Measurements from ENCODE around the gene KIF26B. TPM values are rescaled to one million over a fixed set of nuclear protein-coding genes. Genes with fewer than 3 reads are reported as not detected.
"Not testable (repeated sequence)": the region's sequence is repeated elsewhere in the genome, so short reads cannot be mapped to it uniquely, and the experiment has no call there.

Gene KIF26B
- total RNA-seq, 3 donors from 2014 or later, result 0.14 to 3.2 (median 0.39) TPM

- Histone ChIP-seq H3K4me1 (ENCODE audit: low read depth) (no peaks in the 10 kb centered on the region), H3K9me3 (no peaks in the 10 kb centered on the region), H3K4me3 (no peak overlapping the region), H3K36me3 (ENCODE audit: low read depth) (no peaks in the 10 kb centered on the region)
- ATAC-seq (no peak), DNase-seq (no peak)
- TF ChIP-seq, protein P1, sequence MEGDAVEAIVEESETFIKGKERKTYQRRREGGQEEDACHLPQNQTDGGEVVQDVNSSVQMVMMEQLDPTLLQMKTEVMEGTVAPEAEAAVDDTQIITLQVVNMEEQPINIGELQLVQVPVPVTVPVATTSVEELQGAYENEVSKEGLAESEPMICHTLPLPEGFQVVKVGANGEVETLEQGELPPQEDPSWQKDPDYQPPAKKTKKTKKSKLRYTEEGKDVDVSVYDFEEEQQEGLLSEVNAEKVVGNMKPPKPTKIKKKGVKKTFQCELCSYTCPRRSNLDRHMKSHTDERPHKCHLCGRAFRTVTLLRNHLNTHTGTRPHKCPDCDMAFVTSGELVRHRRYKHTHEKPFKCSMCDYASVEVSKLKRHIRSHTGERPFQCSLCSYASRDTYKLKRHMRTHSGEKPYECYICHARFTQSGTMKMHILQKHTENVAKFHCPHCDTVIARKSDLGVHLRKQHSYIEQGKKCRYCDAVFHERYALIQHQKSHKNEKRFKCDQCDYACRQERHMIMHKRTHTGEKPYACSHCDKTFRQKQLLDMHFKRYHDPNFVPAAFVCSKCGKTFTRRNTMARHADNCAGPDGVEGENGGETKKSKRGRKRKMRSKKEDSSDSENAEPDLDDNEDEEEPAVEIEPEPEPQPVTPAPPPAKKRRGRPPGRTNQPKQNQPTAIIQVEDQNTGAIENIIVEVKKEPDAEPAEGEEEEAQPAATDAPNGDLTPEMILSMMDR (IDR thresholded peaks at IDR 0.05), result no peak
- intact Hi-C loops (cut with DNase I, micrococcal nuclease), result no loop called here
These were observed 164.3 kb downstream of the KIF26B start for GRCh38 chr1:245319094-245319493.

GRCh38 chr1:245322673-245323072, 167.9 kb downstream of the KIF26B start:
- H3K36me3 ChIP-seq (ENCODE audit: low read depth), result no peaks in the 10 kb centered on the region
- no peak for DNase-seq
- H3K9me3 ChIP-seq, result no peaks in the 10 kb centered on the region
- H3K4me3 ChIP-seq, result no peak overlapping the region
- no peak for ATAC-seq
- no peaks in the 10 kb centered on the region for H3K4me1 ChIP-seq (ENCODE audit: low read depth)
- TF ChIP-seq, protein P1 (IDR thresholded peaks at IDR 0.05), result no peak
- intact Hi-C loops (cut with DNase I, micrococcal nuclease), result no loop called here

DNA sequence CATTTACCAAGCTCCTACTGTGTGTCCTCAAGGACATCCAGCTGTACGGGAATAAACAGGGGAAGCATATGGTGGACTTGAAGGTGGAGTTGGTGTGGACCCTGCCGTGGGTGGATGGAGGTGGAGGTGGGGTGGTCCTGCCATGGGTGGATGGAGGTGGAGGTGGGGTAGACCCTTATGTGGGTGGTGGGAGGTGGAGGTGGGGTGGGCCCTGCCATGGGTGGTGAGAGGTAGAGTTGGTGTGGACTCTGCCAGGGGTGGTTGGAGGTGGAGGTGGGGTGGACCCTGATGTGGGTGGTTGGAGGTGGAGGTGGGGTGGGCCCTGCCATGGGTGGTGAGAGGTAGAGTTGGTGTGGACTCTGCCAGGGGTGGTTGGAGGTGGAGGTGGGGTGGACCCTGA, 169.0 kb downstream of the KIF26B start:
- ATAC-seq; H3K4me3 ChIP-seq; intact Hi-C loops (cut with DNase I, micrococcal nuclease); DNase-seq; H3K9me3 ChIP-seq; H3K4me1 ChIP-seq (ENCODE audit: low read depth); H3K36me3 ChIP-seq (ENCODE audit: low read depth): not testable (repeated sequence)

DNA sequence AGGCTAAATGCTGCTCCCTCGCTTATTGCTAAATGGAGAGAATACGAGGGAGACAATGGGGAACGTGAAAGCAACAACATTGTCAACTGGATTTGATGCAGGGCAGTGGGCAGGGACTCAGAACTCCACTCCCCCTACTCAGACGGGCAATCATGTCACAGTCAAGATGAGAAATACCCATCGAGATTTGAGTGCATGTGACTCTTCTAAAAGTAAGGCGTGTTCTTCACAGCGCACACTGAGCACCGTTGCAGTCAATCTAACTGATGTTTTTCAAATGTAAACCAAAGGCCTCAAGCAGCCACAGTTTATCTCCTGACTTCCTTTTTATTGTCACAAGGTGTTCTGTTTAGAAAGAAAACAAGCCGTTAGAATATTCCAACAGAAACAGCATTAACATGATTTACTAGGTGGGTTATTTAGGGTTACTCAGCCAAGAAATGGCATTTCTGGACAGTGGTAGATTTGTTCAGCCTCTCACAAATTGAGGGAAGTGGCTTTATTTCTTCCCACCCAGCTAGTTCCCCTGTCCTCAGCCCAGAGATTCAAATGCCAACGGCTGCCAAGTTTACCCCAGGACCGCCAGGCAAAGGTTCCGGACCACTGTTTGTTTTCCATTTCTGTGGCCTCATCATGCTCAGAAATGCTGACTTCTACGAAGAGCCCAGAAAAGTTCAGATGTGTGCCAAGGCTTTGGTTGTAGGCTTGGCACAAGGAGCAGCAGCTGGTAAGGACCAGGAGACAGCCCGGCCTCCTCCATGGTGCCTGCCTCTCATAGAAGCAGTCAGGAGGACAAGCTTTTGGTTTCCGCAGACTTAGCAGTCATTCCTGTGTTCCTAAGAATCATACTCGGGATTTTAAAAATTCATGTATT, 171.4 kb downstream of the KIF26B start:
- intact Hi-C loops (cut with DNase I, micrococcal nuclease), result no loop called here
- no peaks in the 10 kb centered on the region for H3K36me3 ChIP-seq (ENCODE audit: low read depth)

DNA sequence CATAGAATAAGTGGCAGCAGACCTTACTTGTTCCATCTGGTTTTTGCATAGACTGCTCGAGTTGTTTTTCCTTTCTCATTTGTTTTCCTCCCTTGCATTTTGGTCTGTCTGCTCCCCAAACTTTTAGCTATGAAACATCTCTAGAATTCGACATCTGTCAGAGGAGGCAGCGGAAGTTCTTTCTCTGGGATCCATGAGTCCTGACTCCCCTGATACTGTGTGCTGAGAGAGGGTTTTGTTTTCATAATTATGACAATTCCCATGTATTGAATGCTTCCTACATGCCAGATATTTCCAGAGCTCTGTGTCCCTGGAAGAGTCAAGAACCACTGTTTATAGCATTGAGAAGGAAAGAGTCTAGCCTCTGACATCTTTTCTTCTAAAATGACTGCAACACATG, 172.6 kb downstream of the KIF26B start:
- no peak for DNase-seq
- TF ChIP-seq, protein P1 (IDR thresholded peaks at IDR 0.05), result no peak
- no peaks in the 10 kb centered on the region for H3K36me3 ChIP-seq (ENCODE audit: low read depth)
- H3K4me3 ChIP-seq, result no peak overlapping the region
- no peak for ATAC-seq
- intact Hi-C loops (cut with DNase I, micrococcal nuclease), result no loop called here
- no peaks in the 10 kb centered on the region for H3K9me3 ChIP-seq
- H3K4me1 ChIP-seq (ENCODE audit: low read depth), result no peaks in the 10 kb centered on the region

More for the DNA sequence above, 171.4 kb downstream of the KIF26B start:
- TF ChIP-seq, protein P1 (IDR thresholded peaks at IDR 0.05), result no peak
- DNase-seq, result no peak
- Histone ChIP-seq H3K4me3 (no peak overlapping the region), H3K9me3 (no peaks in the 10 kb centered on the region), H3K4me1 (ENCODE audit: low read depth) (no peaks in the 10 kb centered on the region)
- ATAC-seq, result no peak

- TF ChIP-seq, protein P1 (IDR thresholded peaks at IDR 0.05), result no peak
- DNase-seq (no peak), ATAC-seq (no peak)
- no peaks in the 10 kb centered on the region for H3K36me3 ChIP-seq (ENCODE audit: low read depth)
- intact Hi-C loops (cut with DNase I, micrococcal nuclease), result no loop called here
- H3K9me3 ChIP-seq, result no peaks in the 10 kb centered on the region
- H3K4me3 ChIP-seq, result no peak overlapping the region
- H3K4me1 ChIP-seq (ENCODE audit: low read depth), result no peaks in the 10 kb centered on the region
These were observed 173.1 kb downstream of the KIF26B start for GRCh38 chr1:245327842-245328241.
